Panc1 (cell line): Measurements from ENCODE around the gene CUX1. TPM values are rescaled to one million over a fixed set of nuclear protein-coding genes. Genes with fewer than 3 reads are reported as not detected.

Experiments used
- ATAC-seq: fragments of 200-7000 bp; cut with Tn5 transposase; 2 replicates; pipeline ENCODE4 v1.9.1; 2020; ENCODE audit warnings: mild to moderate bottlenecking, moderate library complexity
- BruUV-seq: library from RNA; stranded (reverse); fragments of 400-500 nt; replicated peaks from 2 replicates; lab custom pipeline; 2021; lab: Mats Ljungman, UMichigan
- CTCF ChIA-PET: fragments of 300-600 bp; sonication (Branson Sonifier 250); formaldehyde crosslinking; loops from one replicate; lab custom pipeline; 2022; ENCODE audit warnings: antibody characterized with exemption; lab: Charles Lee
- POLR2A ChIA-PET: fragments of 300-600 bp; sonication (Branson Sonifier 250); formaldehyde crosslinking; loops from one replicate; lab custom pipeline; 2022; ENCODE audit warnings: antibody characterized with exemption; lab: Charles Lee
- DNase-seq: peaks from one replicate; pipeline ENCODE4 v3.0.0-alpha.2; 2010; ENCODE audit warnings: low read depth, low spot score
- H3K27ac ChIP-seq: 2 replicates; pipeline ENCODE4 v1.5.1; 2011; ENCODE audit warnings: mild to moderate bottlenecking, low read length, inconsistent platforms
- H3K27me3 ChIP-seq: fragments of 200-500 bp; sonication (Bioruptor generic); 2 replicates; pipeline ENCODE4 v1.6.0; 2014; ENCODE audit warnings: low read length, inconsistent platforms; ENCODE audit not compliant: control insufficient read depth, insufficient read depth
- H3K36me3 ChIP-seq: fragments of 200-500 bp; sonication (Bioruptor generic); 2 replicates; pipeline ENCODE4 v1.5.1; 2014; ENCODE audit warnings: inconsistent platforms, mild to moderate bottlenecking, low read length, moderate library complexity; ENCODE audit not compliant: control insufficient read depth, insufficient read depth
- H3K4me1 ChIP-seq: 2 replicates; pipeline ENCODE4 v1.5.1; 2011; ENCODE audit warnings: inconsistent platforms, mild to moderate bottlenecking, low read length, moderate library complexity; ENCODE audit not compliant: control insufficient read depth, insufficient read depth
- H3K4me3 ChIP-seq, 2 experiments: 2 replicates each; pipeline ENCODE4 v1.5.1; 2011 to 2012; ENCODE audit warnings: low read depth in 2 of 2, low read length in 2 of 2, mild to moderate bottlenecking in 2 of 2, inconsistent platforms in 1 of 2, moderate library complexity in 1 of 2
- H3K9me3 ChIP-seq: fragments of 200-500 bp; sonication (Bioruptor generic); 2 replicates; pipeline ENCODE4 v1.5.1; 2014; ENCODE audit warnings: low read depth, mild to moderate bottlenecking, inconsistent platforms, low read length, moderate library complexity; ENCODE audit not compliant: control insufficient read depth, insufficient read depth
- POLR2AphosphoS5 ChIP-seq: IDR thresholded peaks from 2 replicates; pipeline ENCODE4 v1.6.1; 2012; ENCODE audit warnings: mild to moderate bottlenecking, low read depth, low read length, moderate library complexity
- SIN3A ChIP-seq: IDR thresholded peaks from 2 replicates; pipeline ENCODE4 v1.6.1; 2012; ENCODE audit warnings: low read depth, mild to moderate bottlenecking, low read length, moderate library complexity, borderline replicate concordance; ENCODE audit not compliant: insufficient read depth
- TCF7L2 ChIP-seq: IDR thresholded peaks from 2 replicates; pipeline ENCODE4 v1.6.1; 2011; ENCODE audit warnings: mild to moderate bottlenecking, low read depth, low read length, inconsistent platforms
- in situ Hi-C: cut with HindIII; loops from 2 replicates; pipeline ENCODE4 v1.10.0; 2016; ENCODE audit warnings: low sequenced_read_pairs, low pct_unique_long_range_greater_than_20kb
- intact Hi-C: fragments of 100-400 bp; cut with micrococcal nuclease; formaldehyde crosslinking; loops from one replicate; pipeline ENCODE4 v1.10.0; 2022; ENCODE audit not compliant: unreplicated experiment
- total RNA-seq: library from RNA; stranded (reverse); gene quantifications from one replicate; pipeline ENCODE4 v1.2.1, GENCODE V29; 2021; ENCODE audit not compliant: unreplicated experiment
- TF ChIP-seq, protein P1 (sequence below): fragments of 450-650 bp; IDR thresholded peaks from 2 replicates; pipeline ENCODE4 v1.5.1; 2017; ENCODE audit warnings: mild to moderate bottlenecking
- TF ChIP-seq, protein P2 (sequence below), 2 experiments: IDR thresholded peaks; 2 replicates each; pipeline ENCODE4 v1.6.1; 2011 to 2012; ENCODE audit warnings: low read depth in 2 of 2, control low read depth in 1 of 2, low read length in 1 of 2, mild to moderate bottlenecking in 1 of 2, moderate library complexity in 1 of 2; ENCODE audit not compliant: insufficient read depth in 1 of 2

CUX1 gene
- total RNA-seq, 1 experiment from 2014 or later: 50.9 TPM

DNA sequence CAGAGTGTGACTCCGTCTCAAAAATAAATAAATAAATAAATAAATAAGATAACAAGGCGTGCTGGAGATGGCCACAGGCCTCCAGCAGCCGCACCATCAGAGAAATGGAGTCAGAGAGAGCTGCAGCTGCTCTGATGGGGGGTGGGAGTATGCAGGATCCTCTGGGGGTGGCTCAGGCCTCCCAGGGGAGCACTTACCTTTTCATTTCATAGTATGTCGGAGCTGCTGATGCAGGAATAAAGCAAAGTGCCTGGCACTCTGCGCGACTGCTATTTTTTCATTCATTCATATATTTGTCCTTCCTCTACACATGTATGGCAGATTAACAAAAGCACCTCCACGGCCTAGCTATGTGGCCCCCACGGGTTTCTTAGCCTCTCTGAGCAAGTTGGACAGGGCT, 175.9 kb downstream of the CUX1 start:
- H3K4me1 ChIP-seq: 0 out of 2 replicates have a peak, but pooled peaks cover 2% of the 10 kb centered on the region
- no peaks in the 10 kb centered on the region for H3K9me3 ChIP-seq
- POLR2A ChIA-PET: no interaction called here
- TF ChIP-seq SIN3A (no peak), TCF7L2 (no peak), POLR2AphosphoS5 (no peak)
- TF ChIP-seq, protein P1, sequence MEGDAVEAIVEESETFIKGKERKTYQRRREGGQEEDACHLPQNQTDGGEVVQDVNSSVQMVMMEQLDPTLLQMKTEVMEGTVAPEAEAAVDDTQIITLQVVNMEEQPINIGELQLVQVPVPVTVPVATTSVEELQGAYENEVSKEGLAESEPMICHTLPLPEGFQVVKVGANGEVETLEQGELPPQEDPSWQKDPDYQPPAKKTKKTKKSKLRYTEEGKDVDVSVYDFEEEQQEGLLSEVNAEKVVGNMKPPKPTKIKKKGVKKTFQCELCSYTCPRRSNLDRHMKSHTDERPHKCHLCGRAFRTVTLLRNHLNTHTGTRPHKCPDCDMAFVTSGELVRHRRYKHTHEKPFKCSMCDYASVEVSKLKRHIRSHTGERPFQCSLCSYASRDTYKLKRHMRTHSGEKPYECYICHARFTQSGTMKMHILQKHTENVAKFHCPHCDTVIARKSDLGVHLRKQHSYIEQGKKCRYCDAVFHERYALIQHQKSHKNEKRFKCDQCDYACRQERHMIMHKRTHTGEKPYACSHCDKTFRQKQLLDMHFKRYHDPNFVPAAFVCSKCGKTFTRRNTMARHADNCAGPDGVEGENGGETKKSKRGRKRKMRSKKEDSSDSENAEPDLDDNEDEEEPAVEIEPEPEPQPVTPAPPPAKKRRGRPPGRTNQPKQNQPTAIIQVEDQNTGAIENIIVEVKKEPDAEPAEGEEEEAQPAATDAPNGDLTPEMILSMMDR: no peak
- TF ChIP-seq, protein P2, sequence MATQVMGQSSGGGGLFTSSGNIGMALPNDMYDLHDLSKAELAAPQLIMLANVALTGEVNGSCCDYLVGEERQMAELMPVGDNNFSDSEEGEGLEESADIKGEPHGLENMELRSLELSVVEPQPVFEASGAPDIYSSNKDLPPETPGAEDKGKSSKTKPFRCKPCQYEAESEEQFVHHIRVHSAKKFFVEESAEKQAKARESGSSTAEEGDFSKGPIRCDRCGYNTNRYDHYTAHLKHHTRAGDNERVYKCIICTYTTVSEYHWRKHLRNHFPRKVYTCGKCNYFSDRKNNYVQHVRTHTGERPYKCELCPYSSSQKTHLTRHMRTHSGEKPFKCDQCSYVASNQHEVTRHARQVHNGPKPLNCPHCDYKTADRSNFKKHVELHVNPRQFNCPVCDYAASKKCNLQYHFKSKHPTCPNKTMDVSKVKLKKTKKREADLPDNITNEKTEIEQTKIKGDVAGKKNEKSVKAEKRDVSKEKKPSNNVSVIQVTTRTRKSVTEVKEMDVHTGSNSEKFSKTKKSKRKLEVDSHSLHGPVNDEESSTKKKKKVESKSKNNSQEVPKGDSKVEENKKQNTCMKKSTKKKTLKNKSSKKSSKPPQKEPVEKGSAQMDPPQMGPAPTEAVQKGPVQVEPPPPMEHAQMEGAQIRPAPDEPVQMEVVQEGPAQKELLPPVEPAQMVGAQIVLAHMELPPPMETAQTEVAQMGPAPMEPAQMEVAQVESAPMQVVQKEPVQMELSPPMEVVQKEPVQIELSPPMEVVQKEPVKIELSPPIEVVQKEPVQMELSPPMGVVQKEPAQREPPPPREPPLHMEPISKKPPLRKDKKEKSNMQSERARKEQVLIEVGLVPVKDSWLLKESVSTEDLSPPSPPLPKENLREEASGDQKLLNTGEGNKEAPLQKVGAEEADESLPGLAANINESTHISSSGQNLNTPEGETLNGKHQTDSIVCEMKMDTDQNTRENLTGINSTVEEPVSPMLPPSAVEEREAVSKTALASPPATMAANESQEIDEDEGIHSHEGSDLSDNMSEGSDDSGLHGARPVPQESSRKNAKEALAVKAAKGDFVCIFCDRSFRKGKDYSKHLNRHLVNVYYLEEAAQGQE (IDR thresholded peaks at IDR 0.05; ENCODE audit: insufficient read depth in 1 of 2, low read depth in 2 of 2, low read length in 1 of 2): no peak
- no peaks in the 10 kb centered on the region for H3K27me3 ChIP-seq
- in situ Hi-C loops: no loop called here
- ATAC-seq (no peak), DNase-seq (no peak)
- BruUV-seq: no TSS peak
- CTCF ChIA-PET: no interaction called here
- intact Hi-C loops: no loop called here
- no peaks in the 10 kb centered on the region for H3K36me3 ChIP-seq
- H3K27ac ChIP-seq: no peak overlapping the region
- H3K4me3 ChIP-seq: no peak overlapping the region

DNA sequence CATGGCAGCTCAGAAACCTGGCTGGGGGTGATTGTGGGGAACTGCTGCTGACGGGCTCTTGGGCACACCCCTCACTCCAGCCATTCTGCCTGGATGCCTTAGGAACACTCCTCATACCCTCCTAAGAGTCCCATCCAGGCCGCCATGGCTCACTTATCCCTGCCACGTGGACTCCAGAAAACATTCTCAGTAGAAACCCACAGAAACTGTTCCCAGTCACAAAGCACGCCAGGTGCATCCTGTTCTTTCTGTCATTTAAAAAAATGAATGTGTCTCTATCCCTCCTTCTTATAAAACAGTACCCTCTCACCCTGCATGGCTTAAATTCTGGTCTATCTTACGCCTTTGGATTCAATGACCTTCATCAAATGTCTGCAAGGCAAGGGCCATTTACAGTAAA, 177.7 kb downstream of the CUX1 start:
- POLR2A ChIA-PET: no interaction called here
- Histone ChIP-seq H3K27ac (no peak overlapping the region), H3K4me3 (no peak overlapping the region), H3K36me3 (no peaks in the 10 kb centered on the region), H3K9me3 (no peaks in the 10 kb centered on the region), H3K4me1 (0 out of 2 replicates have a peak, but pooled peaks cover 2% of the 10 kb centered on the region), H3K27me3 (no peaks in the 10 kb centered on the region)
- TF ChIP-seq, protein P1: no peak
- TF ChIP-seq POLR2AphosphoS5 (no peak), TCF7L2 (no peak)
- TF ChIP-seq, protein P2 (IDR thresholded peaks at IDR 0.05; ENCODE audit: insufficient read depth in 1 of 2, low read depth in 2 of 2, low read length in 1 of 2): no peak
- intact Hi-C loops: no loop called here
- CTCF ChIA-PET: no interaction called here
- in situ Hi-C loops: no loop called here
- no peak for ATAC-seq
- DNase-seq: no peak
- BruUV-seq: no TSS peak
